Heart right ventricle (tissue), 16 donors: ENCODE measurements around the gene ATXN1. TPM values are rescaled to one million over a fixed set of nuclear protein-coding genes. Genes with fewer than 3 reads are reported as not detected.

Source experiments
- ATAC-seq, 8 donors: fragments of 200-7000 bp; cut with Tn5 transposase; one replicate each; pipeline ENCODE4 v1.9.1; 2020; ENCODE audit warnings: mild to moderate bottlenecking in 8 of 8, moderate library complexity in 8 of 8, moderate number of reproducible peaks in 1 of 8
- DNase-seq, 2 donors: peaks; one replicate each; pipeline ENCODE4 v3.0.0-alpha.2; 2020
- H3K27ac ChIP-seq, 10 donors: fragments of 200-600 bp; sonication (generic) in 2 of 10; one replicate each; pipeline versions ENCODE4 v1.5.0 to v1.8.0; 2020 to 2022; ENCODE audit warnings: mild to moderate bottlenecking in 3 of 10
- H3K27me3 ChIP-seq, 7 donors: fragments of 200-600 bp; one replicate each; pipeline ENCODE4 v1.8.0; 2021 to 2022; ENCODE audit warnings: mild to moderate bottlenecking in 2 of 7
- H3K36me3 ChIP-seq, 9 donors: fragments of 200-600 bp; sonication (generic) in 1 of 9; one replicate each; pipeline versions ENCODE4 v1.5.0 to v1.8.0; 2020 to 2022; ENCODE audit warnings: mild to moderate bottlenecking in 2 of 9
- H3K4me1 ChIP-seq, 9 donors: fragments of 200-600 bp; sonication (generic) in 1 of 9; one replicate each; pipeline versions ENCODE4 v1.5.0 to v1.8.0; 2020 to 2022; ENCODE audit warnings: mild to moderate bottlenecking in 4 of 9
- H3K4me3 ChIP-seq, 10 donors: fragments of 200-600 bp; sonication (generic) in 2 of 10; one replicate each; pipeline versions ENCODE4 v1.5.0 to v1.8.0; 2020 to 2022; ENCODE audit warnings: mild to moderate bottlenecking in 7 of 10, moderate library complexity in 2 of 10
- H3K9me3 ChIP-seq, 11 donors: fragments of 200-600 bp in 10 of 11; sonication (generic) in 2 of 11; one replicate each; pipeline versions ENCODE4 v1.5.0 to v1.8.0; 2013 to 2022; ENCODE audit warnings: mild to moderate bottlenecking in 2 of 11, control low read depth in 1 of 11, moderate library complexity in 1 of 11
- WGBS, 2 donors: extraction: QIAGEN DNeasy Blood & Tissue Kit; methylation state at CpG; one replicate each; pipeline ENCODE4 v1.1.7; 2013; ENCODE audit warnings: inconsistent platforms in 1 of 2; 5-methylcytosine and 5-hydroxymethylcytosine counted together
- intact Hi-C, 10 donors: fragments of 100-400 bp; cut with DNase I; formaldehyde crosslinking; loops; one replicate each; pipeline versions ENCODE4 v1.11.1 to v1.14.2; 2022
- polyA plus RNA-seq, 2 donors: library from polyadenylated mRNA; stranded (reverse); fragments of 200-250 nt; gene quantifications; one replicate each; pipeline ENCODE4 v1.2.3, GENCODE V29; 2013
- total RNA-seq, 10 donors: library from RNA; stranded (reverse); fragmentation: NEBNext Ultra II Directional in 3 of 10; extraction: Animal tissue kit (Norgen Biotek cat#: 25700) in 3 of 10; gene quantifications; one replicate each; pipeline versions ENCODE4 v1.2.1 to v1.2.4, GENCODE V29; 2021 to 2023
- TF ChIP-seq, protein P1 (sequence below), 9 donors: fragments of 200-600 bp; sonication (generic) in 2 of 9; IDR thresholded peaks; one replicate each; pipeline versions ENCODE4 v1.5.0 to v1.8.0; 2021 to 2022; ENCODE audit warnings: antibody characterized with exemption in 9 of 9, mild to moderate bottlenecking in 5 of 9, moderate library complexity in 1 of 9
- donor health status: Arrhythmogenic right ventricular cardiomyopathy.
- donor health status: ischemic (EF 13 %, LVEDD 7.1; RV severe dilation, severe dysfunction).
- donor health status: healthy with polysubstance abuse.
- donor health status: DM: no; HTN: yes; CAD: no.
- donor health status: DM: no; HTN: no; CAD: no.
- donor health status: ischemic (EF 25% LVEDD 6.9; RV normal size, moderate dysfunction).
- donor health status: ischemic (EF 25% LVEDD 5.7; RV mildly dilated, moderate dysfunction).
- donor health status: healthy.
- donor health status: DM: yes; HTN: yes; CAD: no.
- donor health status: Ischemic cardiomyopathy.
- donor health status: ischemic (EF 35%, LVEDD 5.7; RV mildly dilated, moderate dysfunction).
- donor health status: nonischemic (EF 11% LVEDD 7.7; RV severe dilation, severe dysfunction).
- donor health status: DM: yes; HTN: yes; CAD: no.
- donor health status: PGD.
- donor health status: ischemic (EF 29% LVEDD 5.4; RV normal size, mild dysfunction).
- donor health status: nonischemic (EF 23%, LVEDD 6.1; RV moderate dilation, normal function).

The ATXN1 gene
- total and polyA plus RNA-seq, 12 donors = 4.1 to 46.5 (median 40.3) TPM

DNA sequence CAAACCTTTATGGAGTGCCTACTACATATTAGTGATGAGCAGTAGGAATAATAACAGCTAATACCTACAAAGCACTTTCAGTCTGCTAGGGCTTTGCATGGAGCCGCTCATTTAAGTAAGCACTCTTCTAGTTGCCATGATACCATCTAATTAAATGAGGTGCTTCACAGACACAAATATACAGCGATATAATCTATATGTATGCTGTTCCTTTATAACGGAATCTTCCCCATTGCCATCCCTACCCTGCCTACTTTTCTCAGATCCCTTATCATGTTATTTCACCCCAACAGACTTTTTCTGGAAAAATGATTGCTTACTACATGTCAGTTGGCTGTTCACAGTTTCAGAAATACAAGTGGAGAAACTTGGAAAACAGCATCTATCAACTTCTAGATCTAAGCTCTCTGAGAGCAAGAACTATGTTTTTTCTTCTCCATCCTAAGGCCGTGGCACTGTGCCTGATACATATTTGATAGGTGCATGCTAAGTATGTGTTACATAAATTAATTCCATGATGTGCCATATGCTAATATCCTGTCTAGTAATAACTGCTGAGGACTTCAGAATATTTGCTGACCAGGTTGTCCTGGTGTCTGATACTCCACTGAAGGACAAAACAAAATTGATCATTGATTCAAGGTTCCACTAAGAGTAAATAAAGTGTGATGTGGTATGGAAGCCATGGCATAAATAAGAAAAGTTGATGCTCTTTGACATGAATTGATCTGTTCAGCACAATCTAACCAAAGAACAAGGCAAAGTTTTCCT is 398.3 kb downstream of the ATXN1 start:
- H3K9me3 ChIP-seq = no peaks in the 10 kb centered on the region
- no peak overlapping the region for H3K4me3 ChIP-seq
- H3K27ac ChIP-seq = no peak overlapping the region
- intact Hi-C loops = no loop called here
- TF ChIP-seq, protein P1, sequence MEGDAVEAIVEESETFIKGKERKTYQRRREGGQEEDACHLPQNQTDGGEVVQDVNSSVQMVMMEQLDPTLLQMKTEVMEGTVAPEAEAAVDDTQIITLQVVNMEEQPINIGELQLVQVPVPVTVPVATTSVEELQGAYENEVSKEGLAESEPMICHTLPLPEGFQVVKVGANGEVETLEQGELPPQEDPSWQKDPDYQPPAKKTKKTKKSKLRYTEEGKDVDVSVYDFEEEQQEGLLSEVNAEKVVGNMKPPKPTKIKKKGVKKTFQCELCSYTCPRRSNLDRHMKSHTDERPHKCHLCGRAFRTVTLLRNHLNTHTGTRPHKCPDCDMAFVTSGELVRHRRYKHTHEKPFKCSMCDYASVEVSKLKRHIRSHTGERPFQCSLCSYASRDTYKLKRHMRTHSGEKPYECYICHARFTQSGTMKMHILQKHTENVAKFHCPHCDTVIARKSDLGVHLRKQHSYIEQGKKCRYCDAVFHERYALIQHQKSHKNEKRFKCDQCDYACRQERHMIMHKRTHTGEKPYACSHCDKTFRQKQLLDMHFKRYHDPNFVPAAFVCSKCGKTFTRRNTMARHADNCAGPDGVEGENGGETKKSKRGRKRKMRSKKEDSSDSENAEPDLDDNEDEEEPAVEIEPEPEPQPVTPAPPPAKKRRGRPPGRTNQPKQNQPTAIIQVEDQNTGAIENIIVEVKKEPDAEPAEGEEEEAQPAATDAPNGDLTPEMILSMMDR (IDR thresholded peaks at IDR 0.05) = no peak
- H3K4me1 ChIP-seq = no peaks in the 10 kb centered on the region
- peaks cover 0 to 9% (median 0%) of the 10 kb centered on the region in 9 donors for H3K36me3 ChIP-seq
- no peak for DNase-seq
- 96 to 97% methylated on average over 4 of the region's 4 CpGs for WGBS, 2 donors
- no peak for ATAC-seq
- H3K27me3 ChIP-seq = no peaks in the 10 kb centered on the region

DNA sequence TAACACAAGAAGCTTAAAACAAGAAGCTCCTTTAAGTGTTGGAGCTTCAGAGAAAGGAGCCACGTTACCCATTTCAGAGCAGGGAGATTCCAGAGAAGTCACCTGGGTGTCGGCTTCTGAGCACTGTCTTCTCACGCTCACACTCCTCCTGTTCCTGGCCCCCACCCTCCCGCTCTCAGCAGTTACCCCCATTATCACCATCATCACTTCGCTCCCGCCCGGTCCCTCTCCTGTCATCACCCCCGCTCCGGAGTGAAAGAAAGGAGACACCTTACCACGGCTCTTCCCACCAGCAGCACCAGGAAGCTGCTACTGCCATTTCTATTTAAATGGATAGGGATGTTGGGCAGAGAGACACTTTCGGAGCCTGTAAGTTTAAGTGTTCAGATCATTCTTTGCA is 399.0 kb downstream of the ATXN1 start:
- 55 to 66% methylated on average over 11 of the region's 11 CpGs for WGBS, 2 donors
- peaks cover 0 to 9% (median 0%) of the 10 kb centered on the region in 9 donors for H3K36me3 ChIP-seq
- intact Hi-C loops = no loop called here
- no peak for DNase-seq
- no peaks in the 10 kb centered on the region for H3K27me3 ChIP-seq
- no peak overlapping the region for H3K27ac ChIP-seq
- no peaks in the 10 kb centered on the region for H3K4me1 ChIP-seq
- TF ChIP-seq, protein P1 (IDR thresholded peaks at IDR 0.05) = no peak
- no peaks in the 10 kb centered on the region for H3K9me3 ChIP-seq
- no peak for ATAC-seq
- H3K4me3 ChIP-seq = no peak overlapping the region

DNA sequence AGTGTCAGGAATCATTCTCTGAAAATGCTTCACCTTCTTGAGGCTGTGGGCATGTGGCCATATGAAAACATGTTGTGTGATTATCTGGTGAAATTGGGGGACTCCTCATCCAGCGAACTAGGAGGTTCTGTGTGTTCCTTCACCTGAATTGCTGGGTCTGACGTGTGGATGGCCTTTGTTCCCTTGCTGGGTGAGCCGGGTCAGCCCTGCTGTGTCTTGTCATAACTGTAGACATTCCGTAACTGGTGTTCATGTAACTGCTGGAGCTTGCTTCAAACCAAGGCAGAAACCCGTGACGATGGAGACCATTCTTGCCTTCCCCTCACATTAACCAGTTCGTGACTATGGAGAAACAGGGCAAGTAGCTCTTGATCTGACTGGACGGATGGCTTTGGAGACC is 399.4 kb downstream of the ATXN1 start:
- TF ChIP-seq, protein P1 (IDR thresholded peaks at IDR 0.05) = no peak
- no peaks in the 10 kb centered on the region for H3K4me1 ChIP-seq
- H3K4me3 ChIP-seq = no peak overlapping the region
- no peaks in the 10 kb centered on the region for H3K9me3 ChIP-seq
- 77 to 79% methylated on average over 8 of the region's 8 CpGs for WGBS, 2 donors
- no peak overlapping the region for H3K27ac ChIP-seq
- intact Hi-C loops = no loop called here
- H3K36me3 ChIP-seq = peaks cover 0 to 9% (median 0%) of the 10 kb centered on the region in 9 donors
- ATAC-seq (no peak), DNase-seq (no peak)
- H3K27me3 ChIP-seq = no peaks in the 10 kb centered on the region

DNA sequence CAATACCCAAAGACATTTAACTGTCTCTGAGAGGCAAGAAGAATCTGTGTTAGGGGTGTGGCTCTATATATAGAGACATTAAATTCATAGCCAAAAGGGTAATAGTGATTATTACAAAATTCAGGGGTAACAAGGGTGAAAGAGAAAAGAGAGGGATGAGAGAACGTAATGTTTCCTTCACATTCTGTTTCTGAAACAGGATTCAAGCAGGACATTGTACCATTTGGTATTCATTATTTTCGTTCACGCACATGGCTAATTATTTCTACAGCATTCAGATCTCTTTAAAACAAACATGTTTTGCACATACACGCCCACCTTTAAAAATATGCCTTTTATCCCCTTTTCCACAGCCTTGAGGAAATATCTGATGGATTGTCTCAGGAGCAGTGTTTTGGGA is 400.1 kb downstream of the ATXN1 start:
- ATAC-seq = no peak
- Histone ChIP-seq H3K36me3 (peaks cover 0 to 9% (median 0%) of the 10 kb centered on the region in 9 donors), H3K4me3 (no peak overlapping the region), H3K9me3 (no peaks in the 10 kb centered on the region), H3K4me1 (peaks cover 0 to 1% (median 0%) of the 10 kb centered on the region in 9 donors), H3K27me3 (no peaks in the 10 kb centered on the region), H3K27ac (no peak overlapping the region)
- TF ChIP-seq, protein P1 (IDR thresholded peaks at IDR 0.05) = no peak
- 90 to 95% methylated on average over 4 of the region's 4 CpGs for WGBS, 2 donors
- no peak for DNase-seq
- intact Hi-C loops = no loop called here
